Measurements from ENCODE around the gene SFTA2.

Gene SFTA2

GRCh38 chr6:30889921-30890645, 41.9 kb downstream of the SFTA2 start:
- TF ChIP-seq CTCF (IDR thresholded peaks at IDR 0.05; ENCODE audit: borderline replicate concordance, insufficient read depth, low read depth, low read length): no peak

GRCh38 chr6:30889496-30889885, 42.5 kb downstream of the SFTA2 start:
- no peak overlapping the region for H3K4me3 ChIP-seq (ENCODE audit: low read depth, low read length)
- no peak for TF ChIP-seq CTCF (IDR thresholded peaks at IDR 0.05; ENCODE audit: borderline replicate concordance, insufficient read depth, low read depth, low read length)

More at GRCh38 chr6:30889921-30890645, 41.9 kb downstream of the SFTA2 start:
- no peak overlapping the region for H3K4me3 ChIP-seq (ENCODE audit: low read depth, low read length)

- TF ChIP-seq CTCF (IDR thresholded peaks at IDR 0.05; ENCODE audit: borderline replicate concordance, insufficient read depth, low read depth, low read length): no peak
- H3K4me3 ChIP-seq (ENCODE audit: low read depth, low read length): no peak overlapping the region
Observed at GRCh38 chr6:30888816-30889495, 43.0 kb downstream of the SFTA2 start.

GRCh38 chr6:30887901-30888815, 43.8 kb downstream of the SFTA2 start:
- no peak overlapping the region for H3K4me3 ChIP-seq (ENCODE audit: low read depth, low read length)
- TF ChIP-seq CTCF (IDR thresholded peaks at IDR 0.05; ENCODE audit: borderline replicate concordance, insufficient read depth, low read depth, low read length): no peak

- no peak for TF ChIP-seq CTCF (IDR thresholded peaks at IDR 0.05; ENCODE audit: borderline replicate concordance, insufficient read depth, low read depth, low read length)
- H3K4me3 ChIP-seq (ENCODE audit: low read depth, low read length): no peak overlapping the region
Observed at GRCh38 chr6:30886897-30887255, 45.1 kb downstream of the SFTA2 start.

- no peak for TF ChIP-seq CTCF (IDR thresholded peaks at IDR 0.05; ENCODE audit: borderline replicate concordance, insufficient read depth, low read depth, low read length)
- H3K4me3 ChIP-seq (ENCODE audit: low read depth, low read length): no peak overlapping the region
Observed at GRCh38 chr6:30885999-30886896, 45.7 kb downstream of the SFTA2 start.
